Measurements from ENCODE around the gene CAND1.

- no peak for TF ChIP-seq CTCF (IDR thresholded peaks at IDR 0.05; ENCODE audit: low read depth, low read length, missing input control)
- no peak for TF ChIP-seq HNF4A (conservative IDR thresholded peaks at IDR 0.05)
- TF ChIP-seq RXRA (IDR thresholded peaks at IDR 0.05) = no peak
- no peak for TF ChIP-seq FOXA2 (IDR thresholded peaks at IDR 0.05)
Measured at GRCh38 chr12:67276421-67276820, 7.3 kb downstream of the CAND1 start.
